GM19193 (cell line): ENCODE data around the gene SLC6A6.

ENCODE experiments used
- POLR2A ChIP-seq: IDR thresholded peaks from 4 replicates; pipeline ENCODE4 v1.6.1; 2011; ENCODE audit not compliant: insufficient read depth, insufficient read length; ENCODE audit errors: extremely low read depth

SLC6A6 gene

GRCh38 chr3:14468621-14468981, 66.2 kb downstream of the SLC6A6 start:
- no peak for TF ChIP-seq POLR2A

GRCh38 chr3:14470461-14470860, 68.1 kb downstream of the SLC6A6 start:
- TF ChIP-seq POLR2A, result no peak

GRCh38 chr3:14471016-14471415, 68.6 kb downstream of the SLC6A6 start:
- TF ChIP-seq POLR2A, result no peak

DNA sequence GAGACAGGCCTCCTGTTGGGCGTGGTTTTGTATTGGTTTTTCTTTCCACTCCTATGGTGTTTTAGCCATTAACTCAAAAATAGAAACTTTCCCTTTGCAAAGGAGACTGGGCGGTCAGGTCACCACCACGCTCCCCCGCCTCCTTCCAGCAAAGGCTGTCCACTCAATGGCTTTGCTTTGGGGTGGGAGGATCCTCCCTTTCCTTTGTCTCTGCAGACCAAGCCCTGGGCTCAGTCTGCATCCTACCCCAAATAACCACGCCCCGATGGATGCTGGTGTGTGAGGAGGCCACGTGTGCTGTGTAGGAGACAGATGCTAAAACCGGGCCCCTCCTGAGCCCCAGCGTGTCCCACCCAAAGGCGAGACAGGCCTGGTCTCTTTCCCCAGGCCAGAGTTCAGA, 69.3 kb downstream of the SLC6A6 start:
- TF ChIP-seq POLR2A, result no peak

GRCh38 chr3:14472471-14473351, 70.3 kb downstream of the SLC6A6 start:
- no peak for TF ChIP-seq POLR2A

GRCh38 chr3:14473411-14473891, 71.0 kb downstream of the SLC6A6 start:
- TF ChIP-seq POLR2A, result no peak

GRCh38 chr3:14474363-14475081, 72.1 kb downstream of the SLC6A6 start:
- TF ChIP-seq POLR2A, result no peak

DNA sequence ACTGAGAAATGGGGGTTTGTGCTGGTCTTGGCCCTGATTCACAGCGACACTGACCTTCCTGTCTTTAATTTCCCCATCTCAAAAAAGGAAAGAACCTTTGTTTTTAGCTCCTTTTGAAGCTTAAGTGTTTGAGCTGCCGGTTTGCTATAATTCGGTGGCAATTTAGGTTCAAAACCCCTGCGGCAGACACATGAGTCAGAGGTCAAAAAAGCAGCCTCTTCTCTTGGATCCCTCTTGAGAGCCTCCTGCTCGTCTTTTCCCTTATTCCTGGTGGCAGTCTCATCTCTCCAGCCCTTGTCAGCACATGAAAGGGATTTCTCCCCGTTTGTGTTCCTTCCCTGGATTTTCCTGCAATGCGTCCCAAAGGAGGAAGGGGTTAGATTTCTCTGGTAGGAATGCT, 73.2 kb downstream of the SLC6A6 start:
- TF ChIP-seq POLR2A, result no peak

DNA sequence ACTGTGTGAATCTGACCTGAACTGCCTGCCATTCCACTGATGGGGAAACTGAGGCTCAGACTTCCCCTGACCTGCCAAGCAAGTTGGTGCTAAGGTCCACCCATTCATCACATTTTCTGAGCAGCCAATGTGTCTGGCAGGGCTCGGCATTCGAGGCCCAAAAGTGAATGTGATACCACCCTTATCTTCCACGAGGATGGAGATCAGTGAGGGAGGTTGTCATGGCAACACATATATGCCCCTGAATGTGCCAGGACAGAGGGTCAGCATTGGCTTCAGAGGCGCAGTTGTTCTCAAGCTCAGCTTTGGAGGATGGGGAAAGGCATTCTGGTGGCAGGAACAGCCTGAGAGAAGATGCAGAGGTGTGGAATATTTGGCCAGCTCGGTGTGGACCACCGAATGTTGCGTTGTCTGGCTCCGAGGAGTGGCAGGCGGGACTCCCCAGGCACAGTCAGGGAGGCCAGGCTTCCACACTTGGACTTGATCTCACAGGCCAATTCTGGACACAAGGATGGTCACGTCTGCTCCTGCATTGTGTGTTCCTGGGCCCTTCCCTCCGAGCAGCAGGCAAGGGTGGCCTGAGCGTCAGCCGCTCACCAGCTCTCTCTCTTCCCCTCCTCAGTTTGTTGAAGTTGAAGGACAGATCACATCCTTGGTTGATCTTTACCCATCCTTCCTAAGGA, 74.3 kb downstream of the SLC6A6 start:
- TF ChIP-seq POLR2A, result no peak

GRCh38 chr3:14477311-14477935, 75.0 kb downstream of the SLC6A6 start:
- TF ChIP-seq POLR2A, result no peak

DNA sequence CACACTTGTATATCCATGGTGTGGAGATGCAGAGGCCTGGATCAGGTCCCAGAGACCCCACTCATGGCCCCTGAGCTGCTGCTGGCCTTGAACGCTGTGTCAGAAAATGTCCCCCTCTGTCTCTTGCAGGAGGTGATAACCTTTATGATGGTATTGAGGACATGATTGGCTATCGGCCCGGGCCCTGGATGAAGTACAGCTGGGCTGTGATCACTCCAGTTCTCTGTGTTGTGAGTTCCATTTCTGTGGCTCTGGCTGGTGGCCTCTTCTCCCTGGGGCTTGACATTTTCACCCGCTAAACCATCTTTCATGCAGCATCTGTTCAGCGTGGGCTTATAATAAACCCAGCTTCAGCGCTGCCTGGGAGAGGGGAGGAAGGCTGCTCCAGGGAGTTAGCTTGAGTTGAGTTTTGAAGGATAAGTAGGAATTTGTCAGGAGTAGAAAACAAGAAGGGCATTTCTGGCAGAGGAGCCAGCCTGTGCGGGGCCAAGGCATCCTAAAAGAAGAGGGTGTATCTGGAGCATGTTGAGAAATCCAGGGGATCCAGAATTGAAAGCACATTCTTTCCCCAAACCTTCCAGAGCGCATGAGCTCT, 76.6 kb downstream of the SLC6A6 start:
- no peak for TF ChIP-seq POLR2A

DNA sequence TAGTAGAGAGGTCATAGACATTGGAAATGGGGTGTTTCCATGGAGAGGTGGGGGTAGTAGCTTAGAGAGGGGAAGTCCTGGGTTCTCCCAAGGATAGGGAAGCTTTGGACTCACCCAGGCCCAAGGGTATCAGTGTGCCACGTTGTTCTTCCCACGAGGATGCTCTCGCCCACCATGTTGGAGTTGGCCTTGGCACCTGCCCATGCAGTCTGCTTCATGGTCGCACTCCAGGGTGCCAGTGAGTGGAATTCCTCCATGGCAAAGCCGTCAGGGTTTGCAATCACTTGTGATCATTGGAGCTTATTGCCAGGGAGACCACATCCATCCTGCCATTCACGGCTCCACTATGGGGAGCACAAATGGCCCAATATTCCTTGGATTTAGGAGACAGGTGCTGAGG, 77.2 kb downstream of the SLC6A6 start:
- TF ChIP-seq POLR2A, result no peak

- TF ChIP-seq POLR2A, result no peak
These were observed 78.0 kb downstream of the SLC6A6 start for GRCh38 chr3:14480207-14481017.
